Small intestine (tissue), 7 donors: Measurements from ENCODE around the gene SLC45A3. TPM values are rescaled to one million over a fixed set of nuclear protein-coding genes. Genes with fewer than 3 reads are reported as not detected.

Source experiments
- DNase-seq, 2 donors: peaks; one replicate each; pipeline versions ENCODE4 v3.0.0 to v3.0.0-alpha.2; 2013
- FAIRE-seq: peaks from 2 replicates; lab custom pipeline; 2012; peaks lifted over from hg19 to GRCh38; lab: Jason Lieb, UNC
- H3K27ac ChIP-seq, 3 donors: one replicate each; pipeline ENCODE4 v1.5.1; 2013; ENCODE audit warnings: low read length in 2 of 3, mild to moderate bottlenecking in 2 of 3, control low read depth in 1 of 3, inconsistent platforms in 1 of 3, low read depth in 1 of 3, moderate library complexity in 1 of 3
- H3K27me3 ChIP-seq, 3 donors: one replicate each; pipeline ENCODE4 v1.6.1; 2013; ENCODE audit warnings: low read length in 3 of 3, inconsistent platforms in 1 of 3; ENCODE audit not compliant: control insufficient read depth in 3 of 3, insufficient read depth in 3 of 3
- H3K36me3 ChIP-seq, 3 donors: one replicate each; pipeline ENCODE4 v1.6.1; 2013; ENCODE audit warnings: low read length in 3 of 3, inconsistent platforms in 1 of 3, low read depth in 1 of 3, mild to moderate bottlenecking in 1 of 3, moderate library complexity in 1 of 3; ENCODE audit not compliant: control insufficient read depth in 3 of 3, insufficient read depth in 2 of 3
- H3K4me1 ChIP-seq, 3 donors: one replicate each; pipeline ENCODE4 v1.6.1; 2013; ENCODE audit warnings: low read length in 2 of 3, inconsistent platforms in 1 of 3, low read depth in 1 of 3, mild to moderate bottlenecking in 1 of 3, moderate library complexity in 1 of 3; ENCODE audit not compliant: control insufficient read depth in 3 of 3, insufficient read depth in 2 of 3
- H3K4me3 ChIP-seq, 3 donors: one replicate each; pipeline ENCODE4 v1.5.1; 2013; ENCODE audit warnings: low read length in 3 of 3, control low read depth in 1 of 3, inconsistent platforms in 1 of 3, low read depth in 1 of 3, mild to moderate bottlenecking in 1 of 3, moderate library complexity in 1 of 3
- H3K9me3 ChIP-seq, 2 donors: one replicate each; pipeline ENCODE4 v1.6.1; 2013; ENCODE audit warnings: low read depth in 1 of 2, low read length in 1 of 2; ENCODE audit not compliant: control insufficient read depth in 2 of 2, insufficient read depth in 1 of 2
- WGBS, 3 donors: extraction: QIAGEN DNeasy Blood & Tissue Kit; methylation state at CpG; one replicate each; pipeline ENCODE4 v1.1.7; 2013; 5-methylcytosine and 5-hydroxymethylcytosine counted together
- polyA plus RNA-seq, 4 donors: library from polyadenylated mRNA; stranded (reverse) in 3 of 4; unstranded in 1 of 4; fragments of 200-250 nt in 3 of 4; fragments of 120-200 nt in 1 of 4; gene quantifications; one replicate each; pipeline versions ENCODE4 v1.2.1 to v1.2.3, GENCODE V29; 2013
- donor health status: healthy with polysubstance abuse.
- donor health status: control.
- donor health status: control.
- donor health status: Bipolar disorder and iron deficiency.
- donor health status: healthy.

Gene SLC45A3
- polyA plus RNA-seq, 4 donors = 1.1 to 10.6 (median 4.9) TPM

DNA sequence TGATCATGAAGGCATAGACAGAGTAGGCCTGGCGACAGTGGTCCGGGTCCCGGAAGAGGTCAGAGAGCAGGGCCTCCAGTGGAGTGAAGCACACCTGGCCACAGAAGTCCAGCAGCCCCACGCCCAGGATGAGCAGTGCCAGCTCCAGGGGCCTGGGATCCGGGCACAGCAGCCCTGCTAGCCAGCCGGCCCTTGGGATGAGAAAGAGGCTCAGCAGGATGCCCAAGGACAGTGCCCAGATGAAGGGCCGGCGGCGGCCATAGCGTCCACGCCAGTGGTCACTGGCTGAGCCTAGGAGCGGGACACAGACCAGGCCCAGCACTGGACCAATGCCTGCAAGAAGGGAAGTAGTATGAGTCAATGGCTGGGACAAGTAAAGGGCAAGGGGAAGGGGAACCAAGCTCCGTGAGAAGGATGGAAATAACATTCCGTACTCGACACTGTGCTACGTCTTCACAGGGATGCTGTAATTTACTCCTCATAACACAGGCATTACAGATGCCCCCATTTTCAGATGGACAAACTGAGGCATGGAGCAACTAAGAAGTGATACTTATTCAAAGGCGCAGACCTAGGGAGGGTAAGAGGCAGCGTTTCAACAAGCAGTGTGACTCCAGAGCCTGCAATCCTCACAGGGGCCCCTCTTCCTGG lies 16.9 kb downstream of the SLC45A3 start:
- 89 to 93% (median 93%) methylated on average over 18 of the region's 18 CpGs for WGBS, 3 donors
- FAIRE-seq = no peak

GRCh38 chr1:205662791-205663190 lies 17.5 kb downstream of the SLC45A3 start:
- no peak overlapping the region for H3K4me3 ChIP-seq
- DNase-seq (no peak), FAIRE-seq (no peak)
- 91 to 95% (median 93%) methylated on average over 22 to 24 of the region's 24 CpGs for WGBS, 3 donors
- H3K4me1 ChIP-seq = peaks cover 6 to 38% (median 7%) of the 10 kb centered on the region in 3 donors
- H3K27ac ChIP-seq = no peak overlapping the region
- H3K36me3 ChIP-seq = peaks cover 0 to 58% (median 0%) of the 10 kb centered on the region in 3 donors
- no peaks in the 10 kb centered on the region for H3K9me3 ChIP-seq
- H3K27me3 ChIP-seq = no peaks in the 10 kb centered on the region

More for the DNA sequence above, 16.9 kb downstream of the SLC45A3 start:
- H3K27me3 ChIP-seq = no peaks in the 10 kb centered on the region
- no peaks in the 10 kb centered on the region for H3K9me3 ChIP-seq
- H3K4me1 ChIP-seq = peaks cover 10 to 44% (median 10%) of the 10 kb centered on the region in 3 donors
- peak overlapping the region in 1 of 3 donors; percentile 91 for H3K27ac ChIP-seq
- peaks cover 0 to 58% (median 0%) of the 10 kb centered on the region in 3 donors for H3K36me3 ChIP-seq
- DNase-seq = no peak
- H3K4me3 ChIP-seq = no peak overlapping the region

DNA sequence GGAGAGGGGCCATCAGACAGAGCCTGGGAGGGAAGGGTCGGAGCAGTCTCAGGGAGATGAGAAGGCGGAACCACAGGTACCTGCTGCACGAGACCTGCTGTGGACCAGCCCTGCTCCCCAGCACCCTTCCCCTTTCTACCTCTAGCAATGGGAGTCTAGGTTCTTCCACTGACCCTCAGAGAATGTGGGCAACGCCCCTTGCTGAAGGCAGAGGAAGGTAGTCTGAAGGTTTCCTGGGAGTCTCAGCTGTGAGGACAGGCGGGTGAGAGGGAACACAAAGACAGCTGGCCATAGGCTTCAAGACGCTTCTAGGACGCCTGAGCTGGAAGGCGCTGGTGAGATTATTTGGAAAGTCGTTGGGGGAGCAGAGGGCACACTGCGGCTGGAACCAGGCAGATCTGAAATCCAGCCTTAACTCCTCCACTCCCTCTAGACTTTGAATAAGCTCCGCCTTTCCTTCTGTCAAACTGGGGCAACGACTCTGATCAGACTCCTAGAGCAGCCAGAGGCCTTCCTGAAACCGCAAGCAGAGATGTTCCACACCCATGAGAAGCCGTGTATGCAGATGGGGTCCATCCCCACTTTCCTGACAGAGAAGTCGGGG lies 18.1 kb downstream of the SLC45A3 start:
- FAIRE-seq (no peak), DNase-seq (no peak)
- H3K36me3 ChIP-seq = peaks cover 0 to 58% (median 0%) of the 10 kb centered on the region in 3 donors
- H3K27me3 ChIP-seq = no peaks in the 10 kb centered on the region
- H3K4me1 ChIP-seq = peaks cover 3 to 34% (median 5%) of the 10 kb centered on the region in 3 donors
- no peak overlapping the region for H3K27ac ChIP-seq
- H3K4me3 ChIP-seq = no peak overlapping the region
- H3K9me3 ChIP-seq = no peaks in the 10 kb centered on the region
- WGBS, 3 donors = 70 to 84% (median 81%) methylated on average over 15 of the region's 15 CpGs

- no peak overlapping the region for H3K27ac ChIP-seq
- H3K4me1 ChIP-seq = peaks cover 3 to 27% (median 5%) of the 10 kb centered on the region in 3 donors
- FAIRE-seq (no peak), DNase-seq (no peak)
- no peaks in the 10 kb centered on the region for H3K27me3 ChIP-seq
- H3K9me3 ChIP-seq = no peaks in the 10 kb centered on the region
- no peak overlapping the region for H3K4me3 ChIP-seq
- 81 to 86% (median 86%) methylated on average over 16 of the region's 16 CpGs for WGBS, 3 donors
- peaks cover 0 to 56% (median 0%) of the 10 kb centered on the region in 3 donors for H3K36me3 ChIP-seq
Measured at GRCh38 chr1:205661429-205662134, 18.7 kb downstream of the SLC45A3 start.

DNA sequence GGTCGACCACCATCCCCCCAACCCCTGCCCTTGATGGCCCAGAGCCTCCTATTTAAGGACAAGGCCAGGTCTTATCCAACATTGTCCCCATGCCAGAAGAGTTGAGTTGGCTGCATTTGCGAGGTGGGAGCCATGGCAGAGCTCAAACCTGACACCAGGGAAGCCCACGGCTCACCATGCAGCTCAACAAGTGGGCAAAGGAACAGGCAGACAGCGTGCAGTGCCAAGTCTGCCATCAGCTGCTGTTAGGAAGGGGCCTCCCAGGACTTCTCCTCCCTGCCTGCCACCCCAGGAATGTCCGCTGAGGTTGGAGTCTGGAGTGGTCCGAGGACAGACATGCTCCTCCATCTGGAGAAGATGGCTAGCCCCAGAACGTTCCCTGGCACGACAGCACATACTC lies 19.9 kb downstream of the SLC45A3 start:
- H3K4me1 ChIP-seq = peaks cover 2 to 16% (median 3%) of the 10 kb centered on the region in 3 donors
- FAIRE-seq (no peak), DNase-seq (no peak)
- H3K27ac ChIP-seq = no peak overlapping the region
- WGBS, 3 donors = 70 to 82% (median 81%) methylated on average over 8 of the region's 8 CpGs
- H3K4me3 ChIP-seq = no peak overlapping the region
- no peaks in the 10 kb centered on the region for H3K9me3 ChIP-seq
- H3K36me3 ChIP-seq = peaks cover 0 to 60% (median 0%) of the 10 kb centered on the region in 3 donors
- no peaks in the 10 kb centered on the region for H3K27me3 ChIP-seq

GRCh38 chr1:205658943-205659581 lies 21.2 kb downstream of the SLC45A3 start:
- no peaks in the 10 kb centered on the region for H3K9me3 ChIP-seq
- peaks cover 0 to 54% (median 0%) of the 10 kb centered on the region in 3 donors for H3K36me3 ChIP-seq
- WGBS, 3 donors = 50 to 52% (median 51%) methylated on average over 20 of the region's 20 CpGs
- no peak overlapping the region for H3K4me3 ChIP-seq
- FAIRE-seq (no peak), DNase-seq (peak; percentile 70 to 83)
- no peak overlapping the region for H3K27ac ChIP-seq
- peaks cover 0 to 6% (median 0%) of the 10 kb centered on the region in 3 donors for H3K4me1 ChIP-seq
- no peaks in the 10 kb centered on the region for H3K27me3 ChIP-seq

DNA sequence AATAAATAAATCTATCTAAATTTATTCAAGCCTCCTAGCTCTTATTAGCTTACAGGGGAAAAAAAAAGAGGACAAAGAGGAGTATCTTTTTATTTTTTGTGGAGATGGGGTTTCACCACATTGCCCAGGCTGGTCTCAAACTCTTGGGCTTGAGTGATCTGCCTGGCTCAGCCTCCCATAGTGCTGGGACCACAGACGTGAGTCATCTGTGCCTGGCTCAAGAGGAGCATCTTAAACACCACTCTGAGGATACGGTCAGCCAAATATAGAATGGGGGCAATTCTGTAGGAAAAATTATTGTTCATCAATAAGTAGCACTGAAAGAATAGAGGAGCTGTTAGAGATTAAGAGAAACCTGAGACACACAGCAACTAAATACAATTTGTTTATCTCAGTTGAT lies 24.1 kb downstream of the SLC45A3 start:
- Histone ChIP-seq H3K4me3 (no peak overlapping the region), H3K27ac (no peak overlapping the region), H3K9me3 (no peaks in the 10 kb centered on the region), H3K27me3 (no peaks in the 10 kb centered on the region), H3K4me1 (peaks cover 0 to 6% (median 0%) of the 10 kb centered on the region in 3 donors), H3K36me3 (peaks cover 0 to 30% (median 0%) of the 10 kb centered on the region in 3 donors)
- 69 to 80% (median 70%) methylated on average over 2 of the region's 2 CpGs for WGBS, 3 donors
- no peak for DNase-seq
- FAIRE-seq = no peak

DNA sequence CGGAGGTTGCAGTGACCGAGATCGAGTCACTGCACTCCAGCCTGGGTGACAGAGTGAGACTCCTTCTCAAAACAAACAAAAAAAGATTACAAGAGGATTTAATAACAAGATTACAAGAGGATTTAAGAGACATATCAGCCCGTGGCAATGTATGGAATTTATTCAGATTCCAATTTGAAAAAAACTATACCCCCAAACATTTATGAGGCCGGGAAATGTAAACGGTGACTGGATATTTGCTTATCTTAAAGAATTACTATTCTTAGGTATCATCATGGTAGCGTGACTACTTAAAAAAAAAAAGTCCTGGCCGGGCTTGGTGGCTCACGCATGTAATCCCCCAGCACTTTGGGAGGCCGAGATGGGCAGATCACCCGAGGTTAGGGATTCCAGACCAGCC lies 27.3 kb downstream of the SLC45A3 start:
- Histone ChIP-seq H3K9me3 (no peaks in the 10 kb centered on the region), H3K36me3 (peaks cover 0 to 14% (median 0%) of the 10 kb centered on the region in 3 donors), H3K27ac (no peak overlapping the region), H3K27me3 (no peaks in the 10 kb centered on the region), H3K4me1 (no peaks in the 10 kb centered on the region), H3K4me3 (no peak overlapping the region)
- DNase-seq = no peak
- FAIRE-seq = no peak
- 79 to 87% (median 81%) methylated on average over 11 of the region's 11 CpGs for WGBS, 3 donors
